ENCODE data around the gene FKBP14. TPM values are rescaled to one million over a fixed set of nuclear protein-coding genes. Genes with fewer than 3 reads are reported as not detected.

The FKBP14 gene
- total RNA-seq, 1 donor from 2014 or later: 42.4 TPM

DNA sequence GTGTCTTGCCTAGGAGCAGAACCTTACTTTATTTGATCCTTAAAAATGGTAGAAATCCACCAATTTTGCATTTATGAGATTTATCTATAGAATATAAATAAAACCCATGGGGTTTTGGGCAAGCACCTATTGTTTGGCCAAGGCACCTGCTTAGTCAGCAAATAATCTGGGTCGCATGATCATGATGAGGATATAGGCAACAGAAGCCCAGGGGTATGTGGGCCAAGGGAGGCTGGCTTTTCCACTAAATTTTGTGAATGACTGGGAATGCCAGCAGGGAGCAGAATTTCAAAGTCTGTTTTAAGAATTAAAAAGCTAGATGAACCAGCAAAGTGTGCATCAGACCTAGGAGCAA lies 54.2 kb downstream of the FKBP14 start:
- no peak for DNase-seq (ENCODE audit: low spot score in 2 of 2, unreplicated experiment in 2 of 2)
- Mint-ChIP-seq H3K36me3 (peaks cover 14% of the 10 kb centered on the region), H3K9me3 (peaks cover 7% of the 10 kb centered on the region), H3K4me3 (no peak overlapping the region), H3K27ac (peak overlapping the region; percentile 74), H3K4me1 (peaks cover 42% of the 10 kb centered on the region), H3K27me3 (ENCODE audit: low read depth) (no peaks in the 10 kb centered on the region)
- TF ChIP-seq, protein P1, sequence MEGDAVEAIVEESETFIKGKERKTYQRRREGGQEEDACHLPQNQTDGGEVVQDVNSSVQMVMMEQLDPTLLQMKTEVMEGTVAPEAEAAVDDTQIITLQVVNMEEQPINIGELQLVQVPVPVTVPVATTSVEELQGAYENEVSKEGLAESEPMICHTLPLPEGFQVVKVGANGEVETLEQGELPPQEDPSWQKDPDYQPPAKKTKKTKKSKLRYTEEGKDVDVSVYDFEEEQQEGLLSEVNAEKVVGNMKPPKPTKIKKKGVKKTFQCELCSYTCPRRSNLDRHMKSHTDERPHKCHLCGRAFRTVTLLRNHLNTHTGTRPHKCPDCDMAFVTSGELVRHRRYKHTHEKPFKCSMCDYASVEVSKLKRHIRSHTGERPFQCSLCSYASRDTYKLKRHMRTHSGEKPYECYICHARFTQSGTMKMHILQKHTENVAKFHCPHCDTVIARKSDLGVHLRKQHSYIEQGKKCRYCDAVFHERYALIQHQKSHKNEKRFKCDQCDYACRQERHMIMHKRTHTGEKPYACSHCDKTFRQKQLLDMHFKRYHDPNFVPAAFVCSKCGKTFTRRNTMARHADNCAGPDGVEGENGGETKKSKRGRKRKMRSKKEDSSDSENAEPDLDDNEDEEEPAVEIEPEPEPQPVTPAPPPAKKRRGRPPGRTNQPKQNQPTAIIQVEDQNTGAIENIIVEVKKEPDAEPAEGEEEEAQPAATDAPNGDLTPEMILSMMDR (IDR thresholded peaks at IDR 0.05; ENCODE audit: unreplicated experiment): no peak

DNA sequence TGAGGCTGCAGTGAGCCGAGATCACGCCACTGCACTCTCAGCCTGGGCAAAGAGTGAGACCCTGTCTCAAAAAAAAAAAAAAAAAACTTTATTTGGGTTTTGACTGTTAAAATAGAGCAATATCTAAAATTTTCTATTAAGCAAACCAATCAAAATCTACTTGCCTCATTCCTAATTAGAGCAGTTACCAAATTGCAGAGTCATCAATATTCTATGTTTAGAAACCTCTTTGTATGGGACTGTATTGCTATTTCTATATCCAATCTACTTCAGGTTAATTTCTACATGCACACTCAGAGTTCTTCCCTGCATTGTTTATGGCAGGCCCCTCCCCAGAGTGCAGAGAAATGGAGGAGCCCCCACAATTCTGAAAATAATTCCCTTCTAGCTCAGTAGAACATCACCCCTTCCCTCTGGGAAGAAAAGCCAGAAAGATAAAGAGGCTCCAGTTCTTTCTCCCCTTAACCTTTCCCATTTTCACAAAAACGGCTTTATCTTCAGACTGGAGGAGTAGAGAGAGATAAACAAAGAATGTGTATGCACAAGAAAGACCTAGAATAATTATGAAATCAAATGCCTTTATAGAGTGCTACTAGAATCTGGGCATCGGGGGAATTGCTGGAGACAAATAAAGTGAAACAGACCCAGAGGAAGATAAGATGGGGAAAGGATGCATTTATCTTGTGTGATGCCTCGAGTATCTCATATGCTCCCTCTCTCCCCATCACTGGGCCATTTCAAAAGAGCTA lies 54.8 kb downstream of the FKBP14 start:
- peaks cover 38% of the 10 kb centered on the region for H3K4me1 Mint-ChIP-seq
- H3K27me3 Mint-ChIP-seq (ENCODE audit: low read depth): no peaks in the 10 kb centered on the region
- peaks cover 7% of the 10 kb centered on the region for H3K9me3 Mint-ChIP-seq
- DNase-seq (ENCODE audit: low spot score in 2 of 2, unreplicated experiment in 2 of 2): no peak
- H3K36me3 Mint-ChIP-seq: peaks cover 18% of the 10 kb centered on the region
- H3K27ac Mint-ChIP-seq: peak overlapping the region; percentile 74
- no peak overlapping the region for H3K4me3 Mint-ChIP-seq
- TF ChIP-seq, protein P1 (IDR thresholded peaks at IDR 0.05; ENCODE audit: unreplicated experiment): no peak

DNA sequence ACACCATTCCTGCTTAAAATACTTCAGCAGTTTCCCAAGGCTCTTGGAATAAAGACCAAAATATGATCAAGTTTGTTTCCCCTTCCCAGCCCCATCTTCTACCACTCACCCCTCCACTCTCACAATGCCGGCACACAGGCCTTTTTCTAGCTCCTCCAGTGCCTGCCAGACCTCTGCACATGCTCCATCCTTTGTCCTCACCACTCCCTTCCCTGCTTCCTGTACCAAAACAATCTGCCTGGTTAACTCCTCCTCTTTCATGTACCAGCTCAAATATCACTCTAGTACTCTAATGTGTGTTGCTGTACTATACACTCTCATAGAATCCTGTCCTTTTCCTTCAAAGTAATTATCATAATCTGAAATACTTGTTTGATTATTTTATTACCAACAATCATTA lies 56.3 kb downstream of the FKBP14 start:
- TF ChIP-seq, protein P1 (IDR thresholded peaks at IDR 0.05; ENCODE audit: unreplicated experiment): no peak
- Mint-ChIP-seq H3K9me3 (peaks cover 7% of the 10 kb centered on the region), H3K4me3 (no peak overlapping the region), H3K27ac (peak overlapping the region; percentile 44), H3K4me1 (peaks cover 23% of the 10 kb centered on the region), H3K36me3 (peaks cover 26% of the 10 kb centered on the region), H3K27me3 (ENCODE audit: low read depth) (no peaks in the 10 kb centered on the region)
- DNase-seq (ENCODE audit: low spot score in 2 of 2, unreplicated experiment in 2 of 2): no peak

DNA sequence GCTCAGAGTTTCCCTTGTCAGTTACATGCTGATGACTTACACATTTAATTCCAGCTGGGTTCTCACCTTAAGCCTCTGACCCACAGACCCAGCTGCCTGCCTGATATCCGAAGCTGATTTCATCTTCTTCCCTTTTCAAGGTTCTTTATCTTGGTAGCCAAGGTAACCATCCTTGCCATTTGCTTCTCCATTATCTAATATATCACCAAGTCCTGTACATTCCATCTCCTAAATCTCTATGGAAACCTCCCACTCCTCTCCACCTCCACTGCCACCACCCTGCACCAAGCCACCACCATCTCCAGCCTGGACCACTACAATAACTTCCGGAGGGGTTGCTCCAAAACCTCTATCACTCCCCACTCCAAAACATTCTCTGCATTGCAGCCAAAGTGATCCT lies 56.8 kb downstream of the FKBP14 start:
- TF ChIP-seq, protein P1 (IDR thresholded peaks at IDR 0.05; ENCODE audit: unreplicated experiment): no peak
- no peaks in the 10 kb centered on the region for H3K27me3 Mint-ChIP-seq (ENCODE audit: low read depth)
- H3K27ac Mint-ChIP-seq: peak overlapping the region; percentile 44
- H3K4me1 Mint-ChIP-seq: peaks cover 23% of the 10 kb centered on the region
- H3K36me3 Mint-ChIP-seq: peaks cover 28% of the 10 kb centered on the region
- no peak for DNase-seq (ENCODE audit: low spot score in 2 of 2, unreplicated experiment in 2 of 2)
- peaks cover 7% of the 10 kb centered on the region for H3K9me3 Mint-ChIP-seq
- H3K4me3 Mint-ChIP-seq: no peak overlapping the region

DNA sequence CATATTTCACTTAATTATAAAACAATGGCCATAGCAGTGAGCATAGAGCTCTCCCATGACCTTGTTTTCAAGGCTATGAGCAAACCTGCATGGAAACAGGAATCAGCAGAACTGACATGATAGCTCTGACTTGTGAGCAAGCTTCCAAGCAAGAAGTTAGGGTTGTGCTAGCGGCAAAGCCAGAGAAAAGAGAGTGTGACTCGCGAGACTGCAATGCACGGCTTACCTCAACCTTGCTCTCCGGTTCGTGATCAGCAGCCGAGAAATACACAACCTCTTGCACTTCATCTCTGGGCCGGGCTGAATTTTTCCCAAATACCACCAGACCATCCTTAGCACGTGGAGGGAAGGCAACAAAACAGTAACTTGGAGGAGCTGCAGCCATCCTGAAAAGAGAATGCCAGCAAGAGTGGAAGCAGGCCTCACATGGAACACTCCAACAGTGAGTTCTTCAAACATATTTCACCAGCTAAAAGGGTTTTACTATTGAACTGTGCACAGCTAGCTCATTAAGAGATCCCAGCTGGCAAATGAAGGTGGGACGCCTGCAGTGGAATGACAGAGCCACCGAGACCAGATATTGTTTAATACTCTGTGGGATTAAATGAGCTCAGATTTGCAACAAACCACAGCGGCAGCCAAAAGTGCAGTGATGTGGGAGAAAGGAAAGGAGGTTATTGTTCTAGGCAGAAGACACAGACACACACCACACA lies 57.7 kb downstream of the FKBP14 start:
- Mint-ChIP-seq H3K27ac (peak overlapping the region; percentile 41), H3K9me3 (peaks cover 7% of the 10 kb centered on the region), H3K4me3 (no peak overlapping the region), H3K36me3 (peaks cover 32% of the 10 kb centered on the region), H3K27me3 (ENCODE audit: low read depth) (no peaks in the 10 kb centered on the region), H3K4me1 (peaks cover 23% of the 10 kb centered on the region)
- TF ChIP-seq, protein P1 (IDR thresholded peaks at IDR 0.05; ENCODE audit: unreplicated experiment): no peak
- DNase-seq (ENCODE audit: low spot score in 2 of 2, unreplicated experiment in 2 of 2): no peak
